SK-N-SH treated with all-trans-retinoic acid at 6 μM for 48 hours (cell line): Measurements from ENCODE around the gene ATP6V0C.

Source experiments
- ARNTL ChIP-seq: fragments of 450-650 bp; formaldehyde crosslinking; IDR thresholded peaks from 2 replicates; pipeline ENCODE4 v1.5.0; 2020; ENCODE audit warnings: low read depth, mild to moderate bottlenecking, moderate library complexity, borderline replicate concordance
- CREB5 ChIP-seq: fragments of 250-450 bp; sonication (Bioruptor Pico); IDR thresholded peaks from 2 replicates; pipeline ENCODE4 v1.5.1; 2020; ENCODE audit warnings: low read depth, mild to moderate bottlenecking, moderate library complexity
- CSDC2 ChIP-seq: fragments of 250-450 bp; sonication (Bioruptor Pico); IDR thresholded peaks from 2 replicates; pipeline ENCODE4 v1.5.0; 2020; ENCODE audit warnings: mild to moderate bottlenecking, moderate library complexity
- TF ChIP-seq, protein P1 (sequence below): fragments of 250-450 bp; sonication (Bioruptor Pico); IDR thresholded peaks from 2 replicates; pipeline ENCODE4 v1.8.0; 2021; ENCODE audit warnings: low read depth, mild to moderate bottlenecking, moderate library complexity, borderline replicate concordance
- TF ChIP-seq, protein P2 (sequence below): fragments of 250-450 bp; sonication (Bioruptor Pico); IDR thresholded peaks from 2 replicates; pipeline ENCODE4 v1.5.1; 2021; ENCODE audit warnings: mild to moderate bottlenecking, moderate library complexity

DNA sequence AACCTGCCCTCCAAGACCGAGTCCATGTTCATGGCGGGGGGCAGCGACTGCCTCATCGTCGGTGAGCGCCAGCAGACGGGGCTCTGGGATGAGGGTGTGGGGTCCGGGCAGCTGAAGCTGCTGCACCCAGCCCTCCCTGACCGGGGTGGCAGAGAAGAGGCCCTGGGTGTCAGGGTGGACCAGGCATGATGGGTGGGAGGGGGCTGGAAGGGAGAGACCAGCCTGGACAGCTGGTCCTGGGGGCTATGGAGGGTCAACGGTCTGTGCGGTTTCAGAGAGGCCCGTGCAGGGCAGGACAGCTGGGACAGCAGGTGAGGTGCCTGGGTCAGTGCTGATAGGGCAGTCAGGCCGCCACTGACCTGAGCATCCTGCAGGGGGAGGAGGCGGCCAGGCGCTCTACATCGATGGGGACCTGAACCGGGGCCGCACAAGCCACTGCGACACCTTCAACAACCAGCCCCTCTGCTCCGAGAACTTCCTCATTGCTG, 13.3 kb upstream of the ATP6V0C start:
- TF ChIP-seq, protein P1, sequence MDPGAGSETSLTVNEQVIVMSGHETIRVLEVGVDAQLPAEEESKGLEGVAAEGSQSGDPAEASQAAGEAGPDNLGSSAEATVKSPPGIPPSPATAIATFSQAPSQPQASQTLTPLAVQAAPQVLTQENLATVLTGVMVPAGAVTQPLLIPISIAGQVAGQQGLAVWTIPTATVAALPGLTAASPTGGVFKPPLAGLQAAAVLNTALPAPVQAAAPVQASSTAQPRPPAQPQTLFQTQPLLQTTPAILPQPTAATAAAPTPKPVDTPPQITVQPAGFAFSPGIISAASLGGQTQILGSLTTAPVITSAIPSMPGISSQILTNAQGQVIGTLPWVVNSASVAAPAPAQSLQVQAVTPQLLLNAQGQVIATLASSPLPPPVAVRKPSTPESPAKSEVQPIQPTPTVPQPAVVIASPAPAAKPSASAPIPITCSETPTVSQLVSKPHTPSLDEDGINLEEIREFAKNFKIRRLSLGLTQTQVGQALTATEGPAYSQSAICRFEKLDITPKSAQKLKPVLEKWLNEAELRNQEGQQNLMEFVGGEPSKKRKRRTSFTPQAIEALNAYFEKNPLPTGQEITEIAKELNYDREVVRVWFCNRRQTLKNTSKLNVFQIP (CRISPR knock-in tag), result no peak
- TF ChIP-seq, protein P2, sequence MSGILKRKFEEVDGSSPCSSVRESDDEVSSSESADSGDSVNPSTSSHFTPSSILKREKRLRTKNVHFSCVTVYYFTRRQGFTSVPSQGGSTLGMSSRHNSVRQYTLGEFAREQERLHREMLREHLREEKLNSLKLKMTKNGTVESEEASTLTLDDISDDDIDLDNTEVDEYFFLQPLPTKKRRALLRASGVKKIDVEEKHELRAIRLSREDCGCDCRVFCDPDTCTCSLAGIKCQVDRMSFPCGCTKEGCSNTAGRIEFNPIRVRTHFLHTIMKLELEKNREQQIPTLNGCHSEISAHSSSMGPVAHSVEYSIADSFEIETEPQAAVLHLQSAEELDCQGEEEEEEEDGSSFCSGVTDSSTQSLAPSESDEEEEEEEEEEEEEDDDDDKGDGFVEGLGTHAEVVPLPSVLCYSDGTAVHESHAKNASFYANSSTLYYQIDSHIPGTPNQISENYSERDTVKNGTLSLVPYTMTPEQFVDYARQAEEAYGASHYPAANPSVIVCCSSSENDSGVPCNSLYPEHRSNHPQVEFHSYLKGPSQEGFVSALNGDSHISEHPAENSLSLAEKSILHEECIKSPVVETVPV (CRISPR knock-in tag), result no peak
- TF ChIP-seq CREB5 (no peak), CSDC2 (CRISPR knock-in tag) (no peak), ARNTL (CRISPR knock-in tag) (no peak)
